Germinal center (tissue), 1 donor: Measurements from ENCODE around the gene ELN.
A peak's percentile ranks its signal among the peaks of the same experiment; 100 is the strongest.
"Not testable (repeated sequence)": the region's sequence is repeated elsewhere in the genome, so short reads cannot be mapped to it uniquely, and the experiment has no call there.

Experiments
- DNase-seq: peaks from one replicate; pipeline ENCODE4 v3.0.0; 2012; ENCODE audit warnings: mixed read lengths, low spot score

The ELN gene

GRCh38 chr7:74027683-74028320 lies at the start of gene ELN:
ELN (plus strand) TSS chr7:74028173; CDS start chr7:74028188, 15 bp downstream.
- DNase-seq = no peak

- peak; percentile 83 for DNase-seq
Observed at GRCh38 chr7:73978661-73979563, 49.1 kb upstream of the ELN start.

GRCh38 chr7:73979656-73980055 lies 48.3 kb upstream of the ELN start:
- not testable (repeated sequence) for DNase-seq

- no peak for DNase-seq
Observed at GRCh38 chr7:73980206-73980605, 47.8 kb upstream of the ELN start.

- no peak for DNase-seq
Observed at GRCh38 chr7:73981933-73982332, 46.0 kb upstream of the ELN start.

- DNase-seq = no peak
Observed at GRCh38 chr7:73983437-73984164, 44.4 kb upstream of the ELN start.

- DNase-seq = no peak
Observed at GRCh38 chr7:73984481-73985205, 43.3 kb upstream of the ELN start.

GRCh38 chr7:73985737-73986141 lies 42.2 kb upstream of the ELN start:
- no peak for DNase-seq

GRCh38 chr7:73986158-73986631 lies 41.8 kb upstream of the ELN start:
- DNase-seq = no peak

GRCh38 chr7:73987298-73987697 lies 40.7 kb upstream of the ELN start:
- DNase-seq = no peak

GRCh38 chr7:73988197-73988596 lies 39.8 kb upstream of the ELN start:
- DNase-seq = no peak

- no peak for DNase-seq
Observed at GRCh38 chr7:73991522-73992100, 36.4 kb upstream of the ELN start.

GRCh38 chr7:73992101-73992562 lies 35.8 kb upstream of the ELN start:
- no peak for DNase-seq

- no peak for DNase-seq
Observed at GRCh38 chr7:73994023-73994422, 34.0 kb upstream of the ELN start.

GRCh38 chr7:73994761-73995160 lies 33.2 kb upstream of the ELN start:
- DNase-seq = no peak

- DNase-seq = no peak
Observed at GRCh38 chr7:73995330-73995729, 32.6 kb upstream of the ELN start.

GRCh38 chr7:73995821-73996511 lies 32.0 kb upstream of the ELN start:
- DNase-seq = no peak

- DNase-seq = no peak
Observed at GRCh38 chr7:73997056-73997455, 30.9 kb upstream of the ELN start.

- DNase-seq = no peak
Observed at GRCh38 chr7:73999664-74000435, 28.1 kb upstream of the ELN start.
